Measurements from ENCODE around the gene MRPS16.

- TF ChIP-seq EZH2 (IDR thresholded peaks at IDR 0.05) (no peak), POLR2AphosphoS5 (IDR thresholded peaks at IDR 0.05; ENCODE audit: borderline replicate concordance, low read depth, low read length) (no peak)
Measured at GRCh38 chr10:73218431-73219191, 33.8 kb downstream of the MRPS16 start.
